CD14-positive monocyte (primary cell): ENCODE results near the gene ACBD3. TPM values are rescaled to one million over a fixed set of nuclear protein-coding genes. Genes with fewer than 3 reads are reported as not detected.
A peak's percentile ranks its signal among the peaks of the same experiment; 100 is the strongest.

Experiments
- DNase-seq, 3 donors: peaks; one replicate each; pipeline ENCODE4 v3.0.0-alpha.2; 2011 to 2022
- H2AFZ ChIP-seq: 2 replicates; pipeline ENCODE4 v1.6.0; 2012; ENCODE audit warnings: mild to moderate bottlenecking, low read depth, low read length, inconsistent platforms; ENCODE audit not compliant: insufficient read depth, poor library complexity, severe bottlenecking
- H3K27ac ChIP-seq, 2 donors: 1 replicate in 1 of 2; 2 replicates in 1 of 2; pipeline ENCODE4 v1.5.1; 2012 to 2013; ENCODE audit warnings: low read length in 2 of 2, control low read depth in 1 of 2, inconsistent platforms in 1 of 2, low read depth in 1 of 2, mild to moderate bottlenecking in 1 of 2
- H3K27me3 ChIP-seq, 2 donors: one replicate each; pipeline versions ENCODE4 v1.6.0 to v1.6.1; 2011 to 2013; ENCODE audit warnings: low read length in 2 of 2; ENCODE audit not compliant: control insufficient read depth in 2 of 2, insufficient read depth in 2 of 2
- H3K36me3 ChIP-seq, 2 donors: replicated peaks in 1 of 2; 1 replicate in 1 of 2; 2 replicates in 1 of 2; pipeline versions ENCODE4 v1.5.1 to v1.6.1; 2012 to 2013; ENCODE audit warnings: low read length in 2 of 2, control low read depth in 1 of 2, inconsistent platforms in 1 of 2, mild to moderate bottlenecking in 1 of 2; ENCODE audit not compliant: insufficient read depth in 2 of 2, control insufficient read depth in 1 of 2
- H3K4me1 ChIP-seq, 2 donors: 1 replicate in 1 of 2; 2 replicates in 1 of 2; pipeline versions ENCODE4 v1.5.1 to v1.6.1; 2012 to 2013; ENCODE audit warnings: low read length in 2 of 2, control low read depth in 1 of 2, inconsistent platforms in 1 of 2, mild to moderate bottlenecking in 1 of 2, moderate library complexity in 1 of 2; ENCODE audit not compliant: insufficient read depth in 2 of 2, control insufficient read depth in 1 of 2
- H3K4me2 ChIP-seq: replicated peaks from 2 replicates; pipeline ENCODE3; 2012; ENCODE audit warnings: low read length, moderate library complexity, mild to moderate bottlenecking; ENCODE audit not compliant: poor library complexity, severe bottlenecking; ENCODE audit errors: extremely low read depth
- H3K4me3 ChIP-seq, 3 experiments: fragments of 200-600 bp in 1 of 3; sonication (generic) in 1 of 3; replicated peaks in 1 of 3; 1 replicate in 2 of 3; 2 replicates in 1 of 3; pipeline ENCODE4 v1.5.1; 2011 to 2013; ENCODE audit warnings: low read length in 3 of 3, mild to moderate bottlenecking in 3 of 3, control low read depth in 2 of 3, low read depth in 2 of 3, inconsistent platforms in 1 of 3, moderate library complexity in 1 of 3
- H3K79me2 ChIP-seq: 2 replicates; pipeline ENCODE4 v1.6.0; 2012; ENCODE audit warnings: mild to moderate bottlenecking, control low read depth, inconsistent platforms, low read length, moderate library complexity; ENCODE audit not compliant: insufficient read depth
- H3K9ac ChIP-seq: 2 replicates; pipeline ENCODE4 v1.6.0; 2017; ENCODE audit warnings: low read length, mild to moderate bottlenecking; ENCODE audit not compliant: insufficient read depth, poor library complexity, severe bottlenecking
- H3K9me3 ChIP-seq, 2 donors: replicated peaks in 1 of 2; 1 replicate in 1 of 2; 2 replicates in 1 of 2; pipeline versions ENCODE4 v1.5.1 to v1.6.1; 2012 to 2013; ENCODE audit warnings: low read length in 2 of 2, control low read depth in 1 of 2; ENCODE audit not compliant: control insufficient read depth in 1 of 2, insufficient read depth in 1 of 2
- H4K20me1 ChIP-seq: 2 replicates; pipeline ENCODE4 v1.6.0; 2012; ENCODE audit warnings: mild to moderate bottlenecking, low read length, control low read depth, moderate library complexity; ENCODE audit not compliant: insufficient read depth
- H3K27ac Mint-ChIP-seq, 7 donors: one replicate each; pipeline ENCODE4 v1.8.0; 2020; ENCODE audit warnings: mild to moderate bottlenecking in 7 of 7, mixed read lengths in 7 of 7, moderate library complexity in 6 of 7, inconsistent platforms in 2 of 7
- H3K27me3 Mint-ChIP-seq, 3 donors: one replicate each; pipeline ENCODE4 v1.8.0; 2021 to 2022; ENCODE audit warnings: low read depth in 3 of 3, mild to moderate bottlenecking in 3 of 3, mixed read lengths in 3 of 3, moderate library complexity in 3 of 3, inconsistent platforms in 1 of 3
- H3K36me3 Mint-ChIP-seq, 2 donors: one replicate each; pipeline ENCODE4 v1.8.0; 2020; ENCODE audit warnings: mixed read lengths in 2 of 2, inconsistent platforms in 1 of 2, mild to moderate bottlenecking in 1 of 2
- H3K4me1 Mint-ChIP-seq: one replicate; pipeline ENCODE4 v1.8.0; 2020; ENCODE audit warnings: mild to moderate bottlenecking, mixed read lengths
- H3K4me3 Mint-ChIP-seq, 2 donors: one replicate each; pipeline ENCODE4 v1.8.0; 2020; ENCODE audit warnings: mild to moderate bottlenecking in 2 of 2, mixed read lengths in 2 of 2, moderate library complexity in 1 of 2
- H3K9me3 Mint-ChIP-seq, 7 donors: one replicate each; pipeline ENCODE4 v1.8.0; 2020 to 2022; ENCODE audit warnings: mixed read lengths in 7 of 7, mild to moderate bottlenecking in 6 of 7, moderate library complexity in 6 of 7, inconsistent platforms in 2 of 7
- WGBS: methylation state at CpG from one replicate; pipeline ENCODE4 v1.1.5; 2013; ENCODE audit warnings: missing lambda C conversion rate; ENCODE audit not compliant: insufficient coverage; 5-methylcytosine and 5-hydroxymethylcytosine counted together
- intact Hi-C, 2 donors: fragments of 100-400 bp; cut with micrococcal nuclease; formaldehyde crosslinking; loops; one replicate each; pipeline versions ENCODE4 v1.15.0 to v1.15.1; 2023
- polyA plus RNA-seq, 3 donors: library from polyadenylated mRNA; depleted of rRNA in 1 of 3; unstranded in 2 of 3; stranded (reverse) in 1 of 3; fragments of 300-500 nt in 2 of 3; fragments of >200 nt in 1 of 3; fragmentation: Illumina TruSeq in 2 of 3; gene quantifications; 1 replicate in 2 of 3; 2 replicates in 1 of 3; pipeline ENCODE4 v1.2.3, GENCODE V29; 2012 to 2021
- TF ChIP-seq, protein P1 (sequence below): fragments of 200-600 bp; IDR thresholded peaks from one replicate; pipeline ENCODE4 v1.8.0; 2022; ENCODE audit warnings: antibody characterized with exemption, mild to moderate bottlenecking

ACBD3 gene
- polyA plus RNA-seq, 3 donors = 7.0 to 16.3 (median 11.4) TPM

- Histone ChIP-seq H3K27ac (no peak overlapping the region), H3K36me3 (no peaks in the 10 kb centered on the region), H3K4me1 (peaks cover 28 to 33% of the 10 kb centered on the region in 2 donors), H3K4me2 (peak overlapping the region; percentile 91), H3K4me3 (peak overlapping the region in 1 of 3 experiments; percentile 88), H3K79me2 (peaks cover 48% of the 10 kb centered on the region), H3K9me3 (no peaks in the 10 kb centered on the region), H2AFZ (peak overlapping the region; percentile 99), H4K20me1 (peaks cover 18% of the 10 kb centered on the region), H3K9ac (no peak overlapping the region), H3K27me3 (no peaks in the 10 kb centered on the region)
- intact Hi-C loops = loop anchor here in 1 of 2 donors (10.0 kb wide), 1 partner anchor 123 kb away; the partner anchor contains the start of gene H3-3A
- Mint-ChIP-seq H3K27me3 (peaks cover 0 to 3% (median 0%) of the 10 kb centered on the region in 3 donors), H3K9me3 (peaks cover 0 to 2% (median 0%) of the 10 kb centered on the region in 7 donors), H3K4me3 (peak overlapping the region; percentile 85 to 89), H3K27ac (peak overlapping the region in 6 of 7 donors; percentile 88 to 97 (median 95)), H3K4me1 (peaks cover 27% of the 10 kb centered on the region), H3K36me3 (peaks cover 4 to 7% of the 10 kb centered on the region in 2 donors)
- 85% methylated on average over 6 of the region's 7 CpGs for WGBS
- TF ChIP-seq, protein P1, sequence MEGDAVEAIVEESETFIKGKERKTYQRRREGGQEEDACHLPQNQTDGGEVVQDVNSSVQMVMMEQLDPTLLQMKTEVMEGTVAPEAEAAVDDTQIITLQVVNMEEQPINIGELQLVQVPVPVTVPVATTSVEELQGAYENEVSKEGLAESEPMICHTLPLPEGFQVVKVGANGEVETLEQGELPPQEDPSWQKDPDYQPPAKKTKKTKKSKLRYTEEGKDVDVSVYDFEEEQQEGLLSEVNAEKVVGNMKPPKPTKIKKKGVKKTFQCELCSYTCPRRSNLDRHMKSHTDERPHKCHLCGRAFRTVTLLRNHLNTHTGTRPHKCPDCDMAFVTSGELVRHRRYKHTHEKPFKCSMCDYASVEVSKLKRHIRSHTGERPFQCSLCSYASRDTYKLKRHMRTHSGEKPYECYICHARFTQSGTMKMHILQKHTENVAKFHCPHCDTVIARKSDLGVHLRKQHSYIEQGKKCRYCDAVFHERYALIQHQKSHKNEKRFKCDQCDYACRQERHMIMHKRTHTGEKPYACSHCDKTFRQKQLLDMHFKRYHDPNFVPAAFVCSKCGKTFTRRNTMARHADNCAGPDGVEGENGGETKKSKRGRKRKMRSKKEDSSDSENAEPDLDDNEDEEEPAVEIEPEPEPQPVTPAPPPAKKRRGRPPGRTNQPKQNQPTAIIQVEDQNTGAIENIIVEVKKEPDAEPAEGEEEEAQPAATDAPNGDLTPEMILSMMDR = no peak
- DNase-seq = no peak
These were observed 839 bp upstream of the ACBD3 start for GRCh38 chr1:226187380-226187779.

DNA sequence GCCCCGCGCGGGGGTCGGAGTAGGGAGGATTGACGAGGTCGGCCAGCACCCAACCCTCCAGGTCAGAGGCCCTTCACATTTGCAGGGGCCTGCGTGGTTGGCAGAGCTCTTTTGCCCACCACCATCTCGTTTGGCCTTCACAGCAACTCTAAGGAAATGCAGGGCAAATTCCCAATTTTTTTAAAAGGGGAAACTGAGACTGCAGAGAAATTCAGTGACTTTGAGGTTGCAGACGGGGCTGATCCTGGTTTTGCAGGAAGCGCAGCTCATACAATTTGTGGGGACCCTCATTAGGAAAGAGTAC lies 430 bp upstream of the ACBD3 start:
- peak overlapping the region; percentile 96 for H3K9ac ChIP-seq
- TF ChIP-seq, protein P1 = no peak
- Mint-ChIP-seq H3K9me3 (peaks cover 0 to 2% (median 0%) of the 10 kb centered on the region in 7 donors), H3K27ac (peak overlapping the region; percentile 87 to 97 (median 95)), H3K36me3 (peaks cover 4 to 7% of the 10 kb centered on the region in 2 donors), H3K27me3 (peaks cover 0 to 3% (median 0%) of the 10 kb centered on the region in 3 donors), H3K4me3 (peak overlapping the region; percentile 85 to 89), H3K4me1 (peaks cover 31% of the 10 kb centered on the region)
- H3K27me3 ChIP-seq = no peaks in the 10 kb centered on the region
- DNase-seq = no peak
- peaks cover 32 to 37% of the 10 kb centered on the region in 2 donors for H3K4me1 ChIP-seq
- peak overlapping the region; percentile 99 for H2AFZ ChIP-seq
- H3K36me3 ChIP-seq = no peaks in the 10 kb centered on the region
- H3K4me3 ChIP-seq = peak overlapping the region; percentile 85 to 89 (median 88)
- no peaks in the 10 kb centered on the region for H3K9me3 ChIP-seq
- intact Hi-C loops = loop anchor here in 1 of 2 donors (10.0 kb wide), 1 partner anchor 122 kb away; the partner anchor contains the start of gene H3-3A
- WGBS = 0% methylated on average over 8 of the region's 10 CpGs
- H3K4me2 ChIP-seq = peak overlapping the region; percentile 91
- H3K79me2 ChIP-seq = peaks cover 50% of the 10 kb centered on the region
- peak overlapping the region; percentile 72 to 91 for H3K27ac ChIP-seq
- peaks cover 18% of the 10 kb centered on the region for H4K20me1 ChIP-seq
